ENCODE data around the gene TCAP. TPM values are rescaled to one million over a fixed set of nuclear protein-coding genes. Genes with fewer than 3 reads are reported as not detected.

TCAP gene
- polyA plus RNA-seq, 1 donor from 2014 or later: 3.7 TPM

GRCh38 chr17:39658760-39659159 is 6.4 kb upstream of the TCAP start:
- no peak overlapping the region for H3K27ac ChIP-seq (ENCODE audit: low read length)
- H4K20me1 ChIP-seq (ENCODE audit: insufficient read depth): no peaks in the 10 kb centered on the region
- no peak overlapping the region for H3K4me2 ChIP-seq (ENCODE audit: low read length)
- H3F3A ChIP-seq (ENCODE audit: insufficient read depth, low read length, poor library complexity, severe bottlenecking): no peaks in the 10 kb centered on the region
- no peak overlapping the region for H3K9ac ChIP-seq (ENCODE audit: low read length)
- no peak overlapping the region for H2AFZ ChIP-seq (ENCODE audit: low read depth, low read length)
- H3K4me3 ChIP-seq (ENCODE audit: low read length): no peak overlapping the region
- no peak for TF ChIP-seq EP300 (conservative IDR thresholded peaks at IDR 0.05; ENCODE audit: poor library complexity, severe bottlenecking)
- TF ChIP-seq MXI1 (conservative IDR thresholded peaks at IDR 0.05; ENCODE audit: poor library complexity, severe bottlenecking): no peak
- TF ChIP-seq TAF1 (IDR thresholded peaks at IDR 0.05; ENCODE audit: low read depth): no peak
- TF ChIP-seq RAD21 (conservative IDR thresholded peaks at IDR 0.05): no peak
- TF ChIP-seq POLR2AphosphoS5 (IDR thresholded peaks at IDR 0.05): no peak
- TF ChIP-seq CTCF (IDR thresholded peaks at IDR 0.05; ENCODE audit: poor library complexity, severe bottlenecking): no peak
- TF ChIP-seq, protein P1, sequence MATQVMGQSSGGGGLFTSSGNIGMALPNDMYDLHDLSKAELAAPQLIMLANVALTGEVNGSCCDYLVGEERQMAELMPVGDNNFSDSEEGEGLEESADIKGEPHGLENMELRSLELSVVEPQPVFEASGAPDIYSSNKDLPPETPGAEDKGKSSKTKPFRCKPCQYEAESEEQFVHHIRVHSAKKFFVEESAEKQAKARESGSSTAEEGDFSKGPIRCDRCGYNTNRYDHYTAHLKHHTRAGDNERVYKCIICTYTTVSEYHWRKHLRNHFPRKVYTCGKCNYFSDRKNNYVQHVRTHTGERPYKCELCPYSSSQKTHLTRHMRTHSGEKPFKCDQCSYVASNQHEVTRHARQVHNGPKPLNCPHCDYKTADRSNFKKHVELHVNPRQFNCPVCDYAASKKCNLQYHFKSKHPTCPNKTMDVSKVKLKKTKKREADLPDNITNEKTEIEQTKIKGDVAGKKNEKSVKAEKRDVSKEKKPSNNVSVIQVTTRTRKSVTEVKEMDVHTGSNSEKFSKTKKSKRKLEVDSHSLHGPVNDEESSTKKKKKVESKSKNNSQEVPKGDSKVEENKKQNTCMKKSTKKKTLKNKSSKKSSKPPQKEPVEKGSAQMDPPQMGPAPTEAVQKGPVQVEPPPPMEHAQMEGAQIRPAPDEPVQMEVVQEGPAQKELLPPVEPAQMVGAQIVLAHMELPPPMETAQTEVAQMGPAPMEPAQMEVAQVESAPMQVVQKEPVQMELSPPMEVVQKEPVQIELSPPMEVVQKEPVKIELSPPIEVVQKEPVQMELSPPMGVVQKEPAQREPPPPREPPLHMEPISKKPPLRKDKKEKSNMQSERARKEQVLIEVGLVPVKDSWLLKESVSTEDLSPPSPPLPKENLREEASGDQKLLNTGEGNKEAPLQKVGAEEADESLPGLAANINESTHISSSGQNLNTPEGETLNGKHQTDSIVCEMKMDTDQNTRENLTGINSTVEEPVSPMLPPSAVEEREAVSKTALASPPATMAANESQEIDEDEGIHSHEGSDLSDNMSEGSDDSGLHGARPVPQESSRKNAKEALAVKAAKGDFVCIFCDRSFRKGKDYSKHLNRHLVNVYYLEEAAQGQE (IDR thresholded peaks at IDR 0.05; ENCODE audit: borderline replicate concordance): no peak
- no peak for TF ChIP-seq EZH2 (IDR thresholded peaks at IDR 0.05; ENCODE audit: borderline replicate concordance, insufficient read depth, low read length, poor library complexity, severe bottlenecking)
- no peak for TF ChIP-seq SMC3 (conservative IDR thresholded peaks at IDR 0.05; ENCODE audit: poor library complexity)
- H3K9me3 ChIP-seq (ENCODE audit: low read length): no peaks in the 10 kb centered on the region
- no peaks in the 10 kb centered on the region for H3K79me2 ChIP-seq (replicated peaks; ENCODE audit: insufficient read depth, low read length)
- no peaks in the 10 kb centered on the region for H3K27me3 ChIP-seq (ENCODE audit: insufficient read depth, low read depth, low read length)
- no peaks in the 10 kb centered on the region for H3K9me2 ChIP-seq (ENCODE audit: insufficient read depth, low read length)
- no peaks in the 10 kb centered on the region for H3K36me3 ChIP-seq (ENCODE audit: insufficient read depth, low read length)

- Histone ChIP-seq H3K36me3 (ENCODE audit: insufficient read depth, low read length) (no peaks in the 10 kb centered on the region), H4K20me1 (ENCODE audit: insufficient read depth) (no peaks in the 10 kb centered on the region), H3K9ac (ENCODE audit: low read length) (no peak overlapping the region), H3K27me3 (ENCODE audit: insufficient read depth, low read depth, low read length) (no peaks in the 10 kb centered on the region), H3K4me3 (ENCODE audit: low read length) (no peak overlapping the region), H3K9me2 (ENCODE audit: insufficient read depth, low read length) (no peaks in the 10 kb centered on the region), H3K9me3 (ENCODE audit: low read length) (no peaks in the 10 kb centered on the region), H2AFZ (ENCODE audit: low read depth, low read length) (no peak overlapping the region), H3K27ac (ENCODE audit: low read length) (no peak overlapping the region), H3F3A (ENCODE audit: insufficient read depth, low read length, poor library complexity, severe bottlenecking) (no peaks in the 10 kb centered on the region), H3K4me2 (ENCODE audit: low read length) (no peak overlapping the region), H3K79me2 (replicated peaks; ENCODE audit: insufficient read depth, low read length) (no peaks in the 10 kb centered on the region)
- TF ChIP-seq EP300 (conservative IDR thresholded peaks at IDR 0.05; ENCODE audit: poor library complexity, severe bottlenecking) (no peak), TAF1 (IDR thresholded peaks at IDR 0.05; ENCODE audit: low read depth) (no peak), RAD21 (conservative IDR thresholded peaks at IDR 0.05) (no peak), SMC3 (conservative IDR thresholded peaks at IDR 0.05; ENCODE audit: poor library complexity) (no peak), POLR2AphosphoS5 (IDR thresholded peaks at IDR 0.05) (no peak)
- TF ChIP-seq, protein P1 (IDR thresholded peaks at IDR 0.05; ENCODE audit: borderline replicate concordance): no peak
Observed at GRCh38 chr17:39659279-39660010, 5.7 kb upstream of the TCAP start.

Measured in neural cell (in vitro differentiated cells).